ENCODE data around the gene SDE2.
"Not testable (repeated sequence)": the region's sequence is repeated elsewhere in the genome, so short reads cannot be mapped to it uniquely, and the experiment has no call there.

SDE2 gene

DNA sequence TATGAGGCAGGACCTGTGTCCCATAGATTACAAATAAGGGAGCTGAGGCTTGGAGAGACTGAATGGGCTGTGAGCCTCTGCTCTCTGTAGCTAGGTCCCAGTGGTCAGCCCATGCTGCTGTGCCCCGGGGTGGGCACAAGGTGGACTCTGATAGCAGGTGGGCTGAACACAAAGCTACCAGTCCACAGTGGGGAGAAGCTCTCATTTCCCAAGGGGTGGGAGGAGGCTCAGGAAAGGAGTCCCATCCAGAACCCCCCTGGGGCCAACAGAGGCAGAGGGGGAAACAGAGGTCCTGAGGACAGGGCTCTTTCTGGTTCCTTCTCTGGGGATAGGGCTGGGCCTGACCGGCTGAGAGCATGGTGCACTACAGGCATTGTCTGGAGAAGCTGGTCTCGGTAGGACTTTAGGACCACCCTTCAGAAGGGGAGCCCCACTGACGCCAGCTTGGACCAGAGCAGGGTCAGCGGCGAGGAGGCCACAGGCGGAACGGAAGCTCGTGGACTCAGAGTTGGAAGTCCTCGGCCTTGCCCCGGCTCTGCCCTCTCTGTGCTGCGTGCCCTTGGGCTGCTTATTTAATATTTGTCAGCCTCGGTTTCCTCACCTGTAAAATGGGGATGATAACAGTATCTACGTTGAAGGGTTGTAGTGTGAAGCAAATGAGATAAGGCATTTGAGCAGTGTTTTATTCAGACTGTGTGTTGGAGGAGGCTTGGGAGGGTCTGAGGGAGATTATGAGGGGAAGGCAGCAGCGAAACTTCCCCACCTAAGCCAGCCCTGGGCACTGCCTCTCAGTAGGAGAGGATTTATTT, 26.6 kb downstream of the SDE2 start:
- no peak overlapping the region for H3K4me3 ChIP-seq (ENCODE audit: low read depth, low read length)
- in situ Hi-C loops (cut with HindIII; ENCODE audit: low sequenced_read_pairs): no loop called here
- TF ChIP-seq, protein P1, sequence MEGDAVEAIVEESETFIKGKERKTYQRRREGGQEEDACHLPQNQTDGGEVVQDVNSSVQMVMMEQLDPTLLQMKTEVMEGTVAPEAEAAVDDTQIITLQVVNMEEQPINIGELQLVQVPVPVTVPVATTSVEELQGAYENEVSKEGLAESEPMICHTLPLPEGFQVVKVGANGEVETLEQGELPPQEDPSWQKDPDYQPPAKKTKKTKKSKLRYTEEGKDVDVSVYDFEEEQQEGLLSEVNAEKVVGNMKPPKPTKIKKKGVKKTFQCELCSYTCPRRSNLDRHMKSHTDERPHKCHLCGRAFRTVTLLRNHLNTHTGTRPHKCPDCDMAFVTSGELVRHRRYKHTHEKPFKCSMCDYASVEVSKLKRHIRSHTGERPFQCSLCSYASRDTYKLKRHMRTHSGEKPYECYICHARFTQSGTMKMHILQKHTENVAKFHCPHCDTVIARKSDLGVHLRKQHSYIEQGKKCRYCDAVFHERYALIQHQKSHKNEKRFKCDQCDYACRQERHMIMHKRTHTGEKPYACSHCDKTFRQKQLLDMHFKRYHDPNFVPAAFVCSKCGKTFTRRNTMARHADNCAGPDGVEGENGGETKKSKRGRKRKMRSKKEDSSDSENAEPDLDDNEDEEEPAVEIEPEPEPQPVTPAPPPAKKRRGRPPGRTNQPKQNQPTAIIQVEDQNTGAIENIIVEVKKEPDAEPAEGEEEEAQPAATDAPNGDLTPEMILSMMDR (IDR thresholded peaks at IDR 0.05; ENCODE audit: low read depth, low read length): no peak
- DNase-seq (ENCODE audit: low read depth, low spot score): no peak

DNA sequence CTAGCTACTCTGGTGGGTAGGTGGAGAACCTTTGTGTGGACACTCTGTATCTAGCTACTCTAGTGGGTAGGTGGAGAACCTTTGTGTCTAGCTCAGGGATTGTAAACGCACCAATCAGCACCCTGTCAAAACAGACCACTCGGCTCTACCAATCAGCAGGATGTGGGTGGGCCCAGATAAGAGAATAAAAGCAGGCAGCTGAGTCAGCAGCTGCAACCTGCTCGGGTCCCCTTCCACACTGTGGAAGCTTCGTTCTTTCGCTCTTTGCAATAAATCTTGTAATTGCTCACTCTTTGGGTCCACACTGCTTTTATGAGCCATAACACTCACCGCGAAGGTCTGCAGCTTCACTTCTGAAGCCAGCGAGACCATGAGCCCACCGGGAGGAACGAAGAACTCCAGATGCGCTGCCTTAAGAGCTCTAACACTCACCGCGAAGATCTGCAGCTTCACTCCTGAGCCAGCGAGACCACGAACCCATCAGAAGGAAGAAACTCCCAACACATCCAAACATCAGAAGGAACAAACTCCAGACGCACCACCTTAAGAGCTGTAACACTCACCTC, 28.5 kb downstream of the SDE2 start:
- H3K4me3 ChIP-seq (ENCODE audit: low read depth, low read length); in situ Hi-C loops (cut with HindIII; ENCODE audit: low sequenced_read_pairs); DNase-seq (ENCODE audit: low read depth, low spot score): not testable (repeated sequence)

DNA sequence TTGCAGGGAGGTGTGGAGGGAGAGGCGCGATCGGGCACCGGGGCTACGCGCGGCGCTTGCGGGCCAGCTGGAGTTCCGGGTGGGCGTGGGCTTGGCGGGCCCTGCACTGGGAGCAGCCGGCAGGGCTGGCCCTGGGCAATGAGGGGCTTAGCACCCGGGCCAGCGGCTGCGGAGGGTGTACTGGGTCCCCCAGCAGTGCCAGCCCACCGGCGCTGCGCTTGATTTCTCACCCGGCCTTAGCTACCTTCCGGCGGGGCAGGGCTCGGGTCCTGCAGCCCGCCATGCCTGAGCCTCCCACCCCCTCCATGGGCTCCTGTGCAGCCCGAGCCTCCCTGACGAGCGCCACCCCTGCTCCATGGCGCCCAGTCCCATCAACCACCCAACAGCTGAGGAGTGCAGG, 29.4 kb downstream of the SDE2 start:
- H3K4me3 ChIP-seq (ENCODE audit: low read depth, low read length); in situ Hi-C loops (cut with HindIII; ENCODE audit: low sequenced_read_pairs); DNase-seq (ENCODE audit: low read depth, low spot score): not testable (repeated sequence)

DNA sequence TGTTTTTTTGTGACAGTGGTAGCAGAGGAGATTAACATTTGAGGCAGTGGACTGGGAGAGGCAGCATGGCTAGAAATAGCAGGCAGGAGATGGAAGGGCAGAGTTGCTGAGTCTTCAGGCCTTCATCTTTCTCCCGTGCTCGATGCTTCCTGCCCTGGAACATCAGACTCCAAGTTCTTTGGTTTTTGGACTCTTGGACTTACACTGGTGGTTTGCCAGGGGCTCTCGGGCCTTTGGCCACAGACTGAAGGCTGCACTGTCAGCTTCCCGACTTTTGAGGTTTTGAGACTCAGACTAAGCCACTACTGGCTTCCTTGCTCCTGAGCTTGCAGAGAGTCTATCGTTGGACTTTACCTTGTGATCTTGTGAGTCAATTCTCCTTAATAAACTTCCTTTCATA, 33.9 kb downstream of the SDE2 start:
- DNase-seq (ENCODE audit: low read depth, low spot score): no peak
- TF ChIP-seq, protein P1 (IDR thresholded peaks at IDR 0.05; ENCODE audit: low read depth, low read length): no peak
- in situ Hi-C loops (cut with HindIII; ENCODE audit: low sequenced_read_pairs): no loop called here
- H3K4me3 ChIP-seq (ENCODE audit: low read depth, low read length): no peak overlapping the region

GRCh38 chr1:225963735-225964530, 35.2 kb downstream of the SDE2 start:
- TF ChIP-seq, protein P1 (IDR thresholded peaks at IDR 0.05; ENCODE audit: low read depth, low read length): no peak
- no peak overlapping the region for H3K4me3 ChIP-seq (ENCODE audit: low read depth, low read length)
- DNase-seq (ENCODE audit: low read depth, low spot score): no peak
- in situ Hi-C loops (cut with HindIII; ENCODE audit: low sequenced_read_pairs): no loop called here

DNA sequence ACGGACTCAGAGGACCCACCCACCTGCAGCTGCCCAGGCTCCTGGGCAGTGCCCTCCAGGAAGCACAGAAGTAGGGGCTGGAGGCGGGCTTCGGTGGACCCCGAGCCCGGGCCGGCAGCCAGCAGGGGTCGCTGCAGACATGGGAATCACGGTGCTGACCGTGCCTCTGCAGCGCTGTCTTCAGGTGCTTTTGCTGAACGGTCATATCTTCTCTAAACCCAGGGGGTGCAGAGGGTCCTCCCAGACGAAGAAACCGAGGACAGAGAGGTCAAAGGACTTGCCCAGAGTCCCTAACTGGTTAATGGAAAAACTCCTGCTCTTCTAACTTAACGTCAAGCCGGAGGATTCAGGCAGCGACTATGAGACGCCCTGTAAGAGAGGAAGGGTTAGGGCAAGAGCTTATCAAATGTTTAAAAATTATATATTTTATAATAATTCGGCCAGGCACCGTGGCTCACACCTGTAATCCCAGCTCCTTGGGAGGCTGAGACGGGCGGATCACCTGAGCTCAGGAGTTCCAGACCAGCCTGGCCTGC, 36.6 kb downstream of the SDE2 start:
- H3K4me3 ChIP-seq (ENCODE audit: low read depth, low read length): no peak overlapping the region
- in situ Hi-C loops (cut with HindIII; ENCODE audit: low sequenced_read_pairs): no loop called here
- TF ChIP-seq, protein P1 (IDR thresholded peaks at IDR 0.05; ENCODE audit: low read depth, low read length): peak; percentile 74
- no peak for DNase-seq (ENCODE audit: low read depth, low spot score)

DNA sequence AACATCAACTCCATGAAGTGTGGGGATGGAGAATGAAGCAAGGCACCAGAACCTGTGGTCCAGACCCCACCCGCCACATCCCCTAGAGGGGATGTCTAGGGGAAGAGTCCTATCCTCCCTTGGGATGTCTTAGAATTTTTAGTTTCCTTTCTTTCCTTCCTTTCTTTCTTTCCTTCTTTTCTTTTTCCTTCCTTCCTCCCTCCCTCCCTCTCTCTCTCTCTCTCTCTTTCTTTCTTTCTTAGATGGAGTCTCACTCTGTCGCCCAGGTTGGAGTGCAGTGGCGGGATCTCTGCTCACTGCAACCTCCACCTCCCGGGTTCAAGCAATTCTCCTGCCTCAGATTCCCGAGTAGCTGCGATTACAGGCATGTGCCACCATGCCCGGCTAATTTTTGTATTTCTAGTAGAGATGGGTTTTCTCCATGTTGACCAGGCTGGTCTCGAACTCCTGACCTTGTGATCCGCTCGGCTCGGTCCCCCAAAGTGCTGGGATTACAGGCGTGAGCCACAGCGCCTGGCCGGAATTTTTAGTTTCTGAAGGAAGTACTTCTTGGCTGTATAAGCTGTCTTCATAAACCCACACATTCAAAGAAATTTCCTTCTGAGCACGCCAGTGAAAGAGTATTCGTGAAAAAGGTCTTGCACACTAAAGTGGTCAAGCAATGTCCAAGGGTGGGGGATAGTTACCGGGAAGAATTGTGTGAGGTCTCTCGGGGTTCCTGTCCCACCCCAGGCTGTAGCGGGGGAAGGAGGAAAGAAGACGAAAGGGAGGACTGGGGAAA, 37.3 kb downstream of the SDE2 start:
- in situ Hi-C loops (cut with HindIII; ENCODE audit: low sequenced_read_pairs): no loop called here
- no peak overlapping the region for H3K4me3 ChIP-seq (ENCODE audit: low read depth, low read length)
- TF ChIP-seq, protein P1 (IDR thresholded peaks at IDR 0.05; ENCODE audit: low read depth, low read length): no peak
- no peak for DNase-seq (ENCODE audit: low read depth, low spot score)

All from astrocyte of the spinal cord (primary cell).